ENCODE measurements around the gene DISC1. TPM values are rescaled to one million over a fixed set of nuclear protein-coding genes. Genes with fewer than 3 reads are reported as not detected.

DISC1 gene
- 10 to 100 TPM in 1 of 4 donors, 1 to 10 TPM in 3; 5.8 to 14.1 (median 8.1) TPM for total RNA-seq
- 1 to 10 TPM; 1.2 to 2.7 (median 2.1) TPM for polyA plus RNA-seq

DNA sequence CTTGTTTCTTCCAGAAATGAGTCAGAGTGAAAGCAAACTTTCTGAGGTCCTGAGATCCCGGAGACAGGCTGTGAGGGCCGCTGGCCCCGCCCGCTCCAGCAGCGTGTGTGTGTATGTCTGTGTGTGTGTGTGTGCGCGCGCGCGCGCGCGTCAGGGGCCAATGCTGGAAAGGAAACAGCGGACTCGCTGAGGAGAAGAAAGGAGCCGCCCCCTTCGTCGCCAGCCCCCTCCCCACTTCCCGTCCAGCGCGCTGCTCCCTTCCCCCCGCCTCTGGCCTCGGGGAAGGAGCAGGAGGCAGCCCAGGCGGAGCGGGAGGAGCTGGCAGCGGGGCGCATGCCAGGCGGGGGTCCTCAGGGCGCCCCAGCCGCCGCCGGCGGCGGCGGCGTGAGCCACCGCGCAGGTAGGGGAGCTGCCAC lies at the start of gene DISC1:
Gene DISC1 (plus strand): TSS at position 256 of the 416 bp plus-strand sequence. CDS start 78 bp downstream, at position 334.
- 1% methylated on average over 38 of the region's 38 CpGs for WGBS, 2 donors
- peak; percentile 93 for DNase-seq
- Histone ChIP-seq H3K36me3 (no peaks in the 10 kb centered on the region), H3K27me3 (peaks cover 0 to 7% (median 3%) of the 10 kb centered on the region in 3 donors), H3K27ac (peak within 1 kb of the TSS; percentile 78 to 84 (median 81)), H3K9me3 (no peaks in the 10 kb centered on the region), H3K4me1 (peaks cover 0 to 40% (median 23%) of the 10 kb centered on the region in 4 donors), H3K4me3 (peak within 1 kb of the TSS; percentile 46 to 84 (median 70))
- intact Hi-C loops (cut with DNase I): no loop called here
- TF ChIP-seq POLR2AphosphoS5 (IDR thresholded peaks at IDR 0.05): peak in 2 of 4 donors; percentile 24 to 66
- no peak for TF ChIP-seq POLR2A (IDR thresholded peaks at IDR 0.05)

DNA sequence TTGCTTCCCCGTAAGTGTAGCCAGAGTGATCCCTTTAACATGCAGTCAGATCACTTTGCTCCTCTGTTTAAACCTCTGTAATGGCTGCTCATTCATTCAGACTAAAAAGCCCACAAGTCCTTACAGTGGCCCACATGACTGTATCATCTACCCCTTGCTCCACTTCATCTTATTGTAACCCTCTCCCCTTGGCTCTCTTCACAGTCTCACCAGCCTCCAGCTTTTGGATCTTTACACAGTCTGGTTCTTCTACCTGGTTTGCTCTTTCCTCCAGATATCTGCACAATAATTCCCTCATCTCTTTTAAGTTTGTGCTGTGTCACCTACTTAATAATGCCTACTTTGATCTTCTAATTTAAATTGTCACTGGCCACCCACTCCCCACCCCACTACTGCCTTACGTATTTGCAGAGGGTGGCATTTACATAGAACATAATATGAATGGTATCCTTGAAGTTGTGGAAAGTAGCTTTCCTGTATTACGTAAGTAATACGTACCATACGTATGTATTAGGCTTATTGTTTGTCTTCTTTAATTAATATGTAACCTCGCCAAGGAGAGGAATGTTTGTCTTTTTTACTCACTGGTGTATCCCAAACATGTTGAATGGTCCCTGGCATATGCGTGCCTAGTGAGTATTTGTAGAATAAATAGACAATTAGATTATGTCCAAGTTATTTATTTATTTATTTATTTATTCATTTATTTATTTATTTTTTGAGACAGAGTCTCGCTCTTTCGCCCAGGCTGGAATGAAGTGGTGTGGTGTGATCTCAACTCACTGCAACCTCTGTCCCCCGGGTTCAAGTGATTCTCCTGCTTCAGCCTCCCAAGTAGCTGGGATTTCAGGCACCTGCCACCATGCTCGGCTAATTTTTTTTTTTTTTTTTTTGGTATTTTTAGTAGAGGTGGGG lies 49.5 kb upstream of the DISC1 start:
- H3K4me1 ChIP-seq: no peaks in the 10 kb centered on the region
- no peaks in the 10 kb centered on the region for H3K36me3 ChIP-seq
- no peak overlapping the region for H3K27ac ChIP-seq
- no peaks in the 10 kb centered on the region for H3K27me3 ChIP-seq
- intact Hi-C loops (cut with DNase I): no loop called here
- no peak for DNase-seq
- no peaks in the 10 kb centered on the region for H3K9me3 ChIP-seq
- no peak overlapping the region for H3K4me3 ChIP-seq
- TF ChIP-seq POLR2A (IDR thresholded peaks at IDR 0.05) (no peak), EP300 (IDR thresholded peaks at IDR 0.05) (no peak), POLR2AphosphoS5 (IDR thresholded peaks at IDR 0.05) (no peak)
- TF ChIP-seq, protein P1, sequence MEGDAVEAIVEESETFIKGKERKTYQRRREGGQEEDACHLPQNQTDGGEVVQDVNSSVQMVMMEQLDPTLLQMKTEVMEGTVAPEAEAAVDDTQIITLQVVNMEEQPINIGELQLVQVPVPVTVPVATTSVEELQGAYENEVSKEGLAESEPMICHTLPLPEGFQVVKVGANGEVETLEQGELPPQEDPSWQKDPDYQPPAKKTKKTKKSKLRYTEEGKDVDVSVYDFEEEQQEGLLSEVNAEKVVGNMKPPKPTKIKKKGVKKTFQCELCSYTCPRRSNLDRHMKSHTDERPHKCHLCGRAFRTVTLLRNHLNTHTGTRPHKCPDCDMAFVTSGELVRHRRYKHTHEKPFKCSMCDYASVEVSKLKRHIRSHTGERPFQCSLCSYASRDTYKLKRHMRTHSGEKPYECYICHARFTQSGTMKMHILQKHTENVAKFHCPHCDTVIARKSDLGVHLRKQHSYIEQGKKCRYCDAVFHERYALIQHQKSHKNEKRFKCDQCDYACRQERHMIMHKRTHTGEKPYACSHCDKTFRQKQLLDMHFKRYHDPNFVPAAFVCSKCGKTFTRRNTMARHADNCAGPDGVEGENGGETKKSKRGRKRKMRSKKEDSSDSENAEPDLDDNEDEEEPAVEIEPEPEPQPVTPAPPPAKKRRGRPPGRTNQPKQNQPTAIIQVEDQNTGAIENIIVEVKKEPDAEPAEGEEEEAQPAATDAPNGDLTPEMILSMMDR (IDR thresholded peaks at IDR 0.05): no peak
- 88 to 89% methylated on average over 11 of the region's 11 CpGs for WGBS, 2 donors

GRCh38 chr1:231580874-231581273 lies 45.7 kb upstream of the DISC1 start:
- intact Hi-C loops (cut with DNase I): no loop called here
- no peak for TF ChIP-seq EP300 (IDR thresholded peaks at IDR 0.05)
- TF ChIP-seq POLR2AphosphoS5 (IDR thresholded peaks at IDR 0.05): no peak
- TF ChIP-seq, protein P1 (IDR thresholded peaks at IDR 0.05): no peak
- no peak for TF ChIP-seq POLR2A (IDR thresholded peaks at IDR 0.05)
- Histone ChIP-seq H3K27me3 (no peaks in the 10 kb centered on the region), H3K4me3 (no peak overlapping the region), H3K36me3 (no peaks in the 10 kb centered on the region), H3K4me1 (no peaks in the 10 kb centered on the region), H3K27ac (no peak overlapping the region), H3K9me3 (no peaks in the 10 kb centered on the region)
- WGBS, 2 donors: 93% methylated on average over 1 of the region's 1 CpG
- DNase-seq: no peak

- intact Hi-C loops (cut with DNase I): no loop called here
- no peak for DNase-seq
Observed at GRCh38 chr1:231581859-231582258, 44.7 kb upstream of the DISC1 start.

GRCh38 chr1:231583376-231583775 lies 43.2 kb upstream of the DISC1 start:
- intact Hi-C loops (cut with DNase I): no loop called here
- TF ChIP-seq, protein P1 (IDR thresholded peaks at IDR 0.05): no peak
- no peak for TF ChIP-seq POLR2AphosphoS5 (IDR thresholded peaks at IDR 0.05)
- TF ChIP-seq POLR2A (IDR thresholded peaks at IDR 0.05): no peak
- no peak for TF ChIP-seq EP300 (IDR thresholded peaks at IDR 0.05)

More at GRCh38 chr1:231581859-231582258, 44.7 kb upstream of the DISC1 start:
- Histone ChIP-seq H3K4me3 (no peak overlapping the region), H3K9me3 (no peaks in the 10 kb centered on the region), H3K27me3 (no peaks in the 10 kb centered on the region), H3K36me3 (no peaks in the 10 kb centered on the region), H3K27ac (no peak overlapping the region), H3K4me1 (no peaks in the 10 kb centered on the region)
- 81 to 82% methylated on average over 2 of the region's 2 CpGs for WGBS, 2 donors
- TF ChIP-seq EP300 (IDR thresholded peaks at IDR 0.05) (no peak), POLR2A (IDR thresholded peaks at IDR 0.05) (no peak), POLR2AphosphoS5 (IDR thresholded peaks at IDR 0.05) (no peak)
- TF ChIP-seq, protein P1 (IDR thresholded peaks at IDR 0.05): no peak

More at GRCh38 chr1:231583376-231583775, 43.2 kb upstream of the DISC1 start:
- no peaks in the 10 kb centered on the region for H3K9me3 ChIP-seq
- peaks cover 0 to 12% (median 7%) of the 10 kb centered on the region in 4 donors for H3K4me1 ChIP-seq
- H3K27ac ChIP-seq: no peak overlapping the region
- no peak for DNase-seq
- 93 to 96% methylated on average over 6 of the region's 6 CpGs for WGBS, 2 donors
- no peaks in the 10 kb centered on the region for H3K27me3 ChIP-seq
- no peak overlapping the region for H3K4me3 ChIP-seq
- no peaks in the 10 kb centered on the region for H3K36me3 ChIP-seq
